GM23248 (cell line): ENCODE results near the gene TNKS1BP1.

Experiments used
- EZH2 ChIP-seq: fragments of 200-600 bp; sonication (generic); IDR thresholded peaks from 2 replicates; pipeline ENCODE4 v1.6.1; 2018; ENCODE audit warnings: antibody characterized with exemption, mild to moderate bottlenecking; ENCODE audit not compliant: insufficient read depth, poor library complexity, severe bottlenecking
- EZH2phosphoT487 ChIP-seq: fragments of 200-600 bp; sonication (generic); IDR thresholded peaks from 2 replicates; pipeline ENCODE4 v1.6.1; 2018; ENCODE audit warnings: antibody characterized with exemption, moderate library complexity, mild to moderate bottlenecking, low read depth; ENCODE audit not compliant: insufficient read depth

DNA sequence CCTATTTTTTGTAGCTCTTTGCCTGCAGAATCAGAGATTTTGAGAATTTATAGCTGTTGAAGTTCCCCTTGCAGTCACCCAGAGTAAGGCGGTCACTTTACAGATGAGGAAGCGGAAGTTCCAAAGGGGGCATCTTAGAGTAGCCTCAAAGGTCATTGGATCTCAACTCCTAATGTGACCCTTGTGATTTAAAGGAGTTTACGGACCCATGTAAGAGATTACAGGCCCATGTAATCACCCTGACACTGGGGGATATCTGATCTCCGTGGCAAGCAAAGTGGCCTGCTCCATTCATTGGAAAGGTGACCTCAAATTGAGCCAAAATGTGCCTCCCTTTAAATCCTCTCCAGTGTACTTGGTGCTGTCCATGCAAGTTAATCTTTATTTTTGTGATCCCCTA is 29.1 kb upstream of the TNKS1BP1 start:
- TF ChIP-seq EZH2phosphoT487 (no peak), EZH2 (no peak)
